Measurements from ENCODE around the gene PCDH17. TPM values are rescaled to one million over a fixed set of nuclear protein-coding genes. Genes with fewer than 3 reads are reported as not detected.

PCDH17 gene
- not detected in 2 replicates for total RNA-seq

DNA sequence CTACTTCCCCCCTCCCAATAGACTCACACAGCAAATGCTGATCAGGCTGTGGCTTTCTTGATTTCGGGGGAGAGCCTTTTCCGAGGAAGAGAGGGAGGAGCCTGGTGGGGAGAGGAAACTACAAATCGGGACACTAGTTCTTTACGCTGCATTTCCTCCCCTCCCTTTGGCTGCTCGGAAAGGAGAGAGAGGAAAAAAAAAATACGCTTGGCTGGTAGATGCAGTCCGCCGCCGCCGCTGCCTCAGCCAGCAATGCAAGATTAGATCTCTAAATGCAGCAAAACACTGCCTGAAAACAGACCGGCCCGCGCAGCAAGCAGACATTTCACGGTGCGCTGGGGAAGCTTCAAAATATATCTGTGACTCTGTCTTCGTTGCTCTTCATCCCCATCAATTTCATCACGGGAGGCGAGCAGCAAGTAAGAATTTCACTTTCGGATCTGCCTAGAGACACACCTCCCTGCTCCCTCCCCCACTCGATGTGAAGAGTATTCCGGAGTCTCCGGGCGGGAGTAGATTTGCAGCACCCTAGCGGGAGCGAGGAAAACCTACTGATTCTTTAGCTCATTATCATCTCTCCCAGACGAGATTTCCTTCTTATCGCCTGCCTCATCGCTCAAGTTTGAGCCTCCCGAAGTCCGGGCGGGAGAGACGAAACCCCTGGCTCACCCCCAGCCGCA lies at the start of gene PCDH17:
Gene PCDH17, plus strand, starts transcription at position 149 of the 680 bp plus-strand sequence. CDS start 803 bp downstream, outside the sequence.
- Mint-ChIP-seq H3K27ac (peak within 1 kb of the TSS; percentile 70), H3K36me3 (ENCODE audit: low read depth) (peaks cover 6% of the 10 kb centered on the region), H3K9me3 (peaks cover 23% of the 10 kb centered on the region), H3K4me1 (peaks cover 16% of the 10 kb centered on the region), H3K4me3 (peak within 1 kb of the TSS; percentile 77), H3K27me3 (peaks cover 61% of the 10 kb centered on the region)
- peak; percentile 64 for DNase-seq
- intact Hi-C loops (cut with micrococcal nuclease) = no loop called here

DNA sequence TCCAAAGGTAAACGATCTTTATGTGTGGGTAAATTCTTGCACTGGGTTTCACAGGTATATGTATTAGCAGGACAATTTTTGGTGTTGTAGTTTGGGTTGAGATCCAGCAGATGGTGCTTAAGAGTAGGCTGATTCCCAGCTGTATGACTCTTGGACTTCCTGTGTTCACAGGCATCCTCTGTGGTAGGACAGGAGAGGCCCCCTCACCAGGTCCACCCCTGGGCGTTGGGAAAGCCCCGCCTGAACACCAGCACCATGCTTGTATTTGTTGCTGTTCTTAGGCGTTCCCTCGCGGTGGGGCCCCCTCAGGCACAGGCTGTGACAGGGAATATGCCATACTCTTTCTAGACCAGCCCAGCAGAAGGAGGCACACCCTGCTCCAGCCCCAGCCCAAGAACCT lies 49.5 kb upstream of the PCDH17 start:
- peaks cover 7% of the 10 kb centered on the region for H3K9me3 Mint-ChIP-seq
- no peaks in the 10 kb centered on the region for H3K4me1 Mint-ChIP-seq
- no peaks in the 10 kb centered on the region for H3K36me3 Mint-ChIP-seq (ENCODE audit: low read depth)
- no peak for DNase-seq
- H3K4me3 Mint-ChIP-seq = no peak overlapping the region
- intact Hi-C loops (cut with micrococcal nuclease) = no loop called here
- no peaks in the 10 kb centered on the region for H3K27me3 Mint-ChIP-seq
- no peak overlapping the region for H3K27ac Mint-ChIP-seq

GRCh38 chr13:57583529-57583928 lies 48.0 kb upstream of the PCDH17 start:
- no peaks in the 10 kb centered on the region for H3K4me1 Mint-ChIP-seq
- H3K36me3 Mint-ChIP-seq (ENCODE audit: low read depth) = no peaks in the 10 kb centered on the region
- no peak for DNase-seq
- no peak overlapping the region for H3K4me3 Mint-ChIP-seq
- H3K27me3 Mint-ChIP-seq = no peaks in the 10 kb centered on the region
- intact Hi-C loops (cut with micrococcal nuclease) = no loop called here
- peaks cover 4% of the 10 kb centered on the region for H3K9me3 Mint-ChIP-seq
- no peak overlapping the region for H3K27ac Mint-ChIP-seq

- Mint-ChIP-seq H3K4me3 (no peak overlapping the region), H3K9me3 (peaks cover 4% of the 10 kb centered on the region), H3K36me3 (ENCODE audit: low read depth) (no peaks in the 10 kb centered on the region), H3K27ac (no peak overlapping the region), H3K27me3 (no peaks in the 10 kb centered on the region), H3K4me1 (no peaks in the 10 kb centered on the region)
- intact Hi-C loops (cut with micrococcal nuclease) = no loop called here
- no peak for DNase-seq
Measured at GRCh38 chr13:57588639-57589038, 42.9 kb upstream of the PCDH17 start.

DNA sequence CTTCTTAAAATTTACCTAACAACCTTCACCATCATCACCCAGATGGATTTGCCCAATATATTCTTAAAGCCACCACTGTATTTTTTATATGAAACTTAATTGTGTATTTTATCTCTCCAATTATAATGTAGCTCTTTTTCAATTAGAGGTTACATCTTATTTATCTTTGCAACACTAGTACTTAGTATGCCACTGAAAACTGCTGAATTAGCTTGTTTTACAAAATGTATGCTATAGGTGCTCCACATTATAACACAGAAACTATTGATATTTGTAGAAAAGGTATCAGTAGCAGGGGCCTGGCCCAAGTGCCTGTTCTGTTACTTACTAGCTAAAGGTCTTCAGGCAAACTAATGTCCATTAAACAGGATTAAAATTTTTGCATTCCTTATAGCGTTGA lies 35.8 kb upstream of the PCDH17 start:
- Mint-ChIP-seq H3K9me3 (no peaks in the 10 kb centered on the region), H3K27me3 (no peaks in the 10 kb centered on the region), H3K4me1 (no peaks in the 10 kb centered on the region), H3K27ac (no peak overlapping the region), H3K4me3 (no peak overlapping the region), H3K36me3 (ENCODE audit: low read depth) (no peaks in the 10 kb centered on the region)
- intact Hi-C loops (cut with micrococcal nuclease) = no loop called here
- no peak for DNase-seq

GRCh38 chr13:57601536-57601935 lies 30.0 kb upstream of the PCDH17 start:
- intact Hi-C loops (cut with micrococcal nuclease) = no loop called here
- H3K36me3 Mint-ChIP-seq (ENCODE audit: low read depth) = no peaks in the 10 kb centered on the region

GRCh38 chr13:57604442-57604841 lies 27.1 kb upstream of the PCDH17 start:
- no peaks in the 10 kb centered on the region for H3K36me3 Mint-ChIP-seq (ENCODE audit: low read depth)

More at GRCh38 chr13:57601536-57601935, 30.0 kb upstream of the PCDH17 start:
- no peak for DNase-seq
- H3K27ac Mint-ChIP-seq = no peak overlapping the region
- no peaks in the 10 kb centered on the region for H3K27me3 Mint-ChIP-seq
- no peaks in the 10 kb centered on the region for H3K9me3 Mint-ChIP-seq
- H3K4me1 Mint-ChIP-seq = no peaks in the 10 kb centered on the region
- H3K4me3 Mint-ChIP-seq = no peak overlapping the region

DNA sequence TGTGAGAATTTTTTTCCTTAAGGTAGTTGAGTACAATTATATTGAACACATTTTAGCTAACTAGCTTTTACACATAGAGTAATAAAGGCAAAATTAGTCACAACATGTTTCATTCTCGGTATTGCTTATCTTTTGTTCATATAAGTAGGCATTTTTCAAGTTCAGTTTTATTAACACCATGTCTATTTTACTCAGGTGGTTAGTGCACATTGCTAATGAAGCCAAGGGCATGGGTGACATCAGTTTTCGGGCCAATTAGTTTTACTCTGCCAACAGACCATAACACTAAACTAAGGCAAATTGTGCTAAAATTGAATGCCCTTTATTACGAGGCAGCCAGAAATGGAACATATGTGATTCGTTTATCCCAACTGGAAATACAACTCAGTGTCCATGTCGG lies 19.6 kb upstream of the PCDH17 start:
- no peaks in the 10 kb centered on the region for H3K36me3 Mint-ChIP-seq (ENCODE audit: low read depth)
- H3K27ac Mint-ChIP-seq = no peak overlapping the region
- DNase-seq = no peak
- H3K9me3 Mint-ChIP-seq = no peaks in the 10 kb centered on the region
- intact Hi-C loops (cut with micrococcal nuclease) = no loop called here
- H3K4me3 Mint-ChIP-seq = no peak overlapping the region
- no peaks in the 10 kb centered on the region for H3K4me1 Mint-ChIP-seq
- no peaks in the 10 kb centered on the region for H3K27me3 Mint-ChIP-seq

More at GRCh38 chr13:57604442-57604841, 27.1 kb upstream of the PCDH17 start:
- DNase-seq = no peak
- Mint-ChIP-seq H3K9me3 (no peaks in the 10 kb centered on the region), H3K27me3 (no peaks in the 10 kb centered on the region), H3K4me3 (no peak overlapping the region), H3K27ac (no peak overlapping the region), H3K4me1 (no peaks in the 10 kb centered on the region)
- intact Hi-C loops (cut with micrococcal nuclease) = no loop called here

DNA sequence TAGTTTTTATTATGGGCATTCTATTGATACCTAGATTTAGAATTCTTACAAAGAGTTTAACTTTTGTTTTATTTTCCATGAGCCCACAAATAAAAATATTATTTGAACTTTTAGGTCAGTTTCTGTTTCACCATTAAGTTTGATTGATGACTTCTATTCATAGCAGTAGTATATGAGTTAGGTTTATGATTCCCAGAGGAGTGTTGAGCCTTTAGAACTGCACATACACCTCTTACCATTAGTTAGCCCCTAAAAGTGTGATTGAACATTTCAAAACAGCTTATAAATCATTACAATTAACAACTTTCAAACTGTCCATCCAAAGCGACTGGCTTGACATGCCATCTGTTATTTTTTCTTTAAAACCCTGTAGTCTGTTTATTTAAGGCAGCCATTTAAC lies 19.0 kb upstream of the PCDH17 start:
- Mint-ChIP-seq H3K4me1 (no peaks in the 10 kb centered on the region), H3K4me3 (no peak overlapping the region), H3K27me3 (no peaks in the 10 kb centered on the region), H3K9me3 (no peaks in the 10 kb centered on the region), H3K27ac (no peak overlapping the region), H3K36me3 (ENCODE audit: low read depth) (no peaks in the 10 kb centered on the region)
- intact Hi-C loops (cut with micrococcal nuclease) = no loop called here
- no peak for DNase-seq

DNA sequence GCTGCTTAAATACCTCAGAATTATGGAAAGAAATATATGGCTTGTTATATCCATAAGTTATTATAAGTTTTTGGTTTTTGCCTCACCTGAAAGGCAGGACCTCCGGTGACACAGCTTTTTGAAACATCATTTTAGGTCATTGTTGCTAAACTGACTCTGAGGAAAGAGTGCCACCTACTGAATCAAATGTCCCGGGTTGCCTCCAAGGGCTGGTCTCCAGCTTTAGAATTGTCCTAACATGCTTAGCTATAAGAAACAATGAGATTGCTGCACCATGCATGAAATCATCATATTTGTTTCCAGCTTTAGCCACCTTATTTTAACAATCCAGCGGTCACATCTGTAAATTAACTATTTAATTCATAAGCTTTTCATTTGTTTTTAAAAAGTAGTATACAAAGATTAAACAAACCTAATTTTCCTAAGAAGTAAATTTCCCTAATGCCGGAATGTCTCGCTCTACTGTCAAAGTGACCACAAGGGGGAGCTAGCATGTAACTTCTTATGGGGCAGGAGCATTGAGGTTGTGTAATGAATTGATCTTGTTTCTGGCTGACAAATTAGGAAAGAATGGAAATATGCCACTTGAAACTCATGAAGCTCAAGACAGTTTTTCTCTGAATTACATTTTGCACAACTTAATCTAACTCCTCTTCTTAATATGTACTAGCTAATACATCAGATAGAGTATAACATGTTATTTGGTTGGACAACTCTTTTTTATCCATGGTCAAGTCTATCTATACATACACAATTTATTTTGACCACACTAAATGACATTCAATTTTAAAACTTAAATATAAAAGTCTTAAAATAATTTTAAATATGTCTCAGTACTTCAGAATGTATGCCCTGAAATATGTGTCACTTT lies 6.7 kb upstream of the PCDH17 start:
- Mint-ChIP-seq H3K4me3 (no peak overlapping the region), H3K27ac (no peak overlapping the region), H3K9me3 (peaks cover under 1% of the 10 kb centered on the region), H3K36me3 (ENCODE audit: low read depth) (no peaks in the 10 kb centered on the region), H3K4me1 (peaks cover under 1% of the 10 kb centered on the region), H3K27me3 (peaks cover 14% of the 10 kb centered on the region)
- DNase-seq = peak; percentile 69
- intact Hi-C loops (cut with micrococcal nuclease) = loop anchor here (5.0 kb wide), 1 partner anchor 1693 kb away; no protein-coding TSS in a partner anchor

- Mint-ChIP-seq H3K4me3 (no peak overlapping the region), H3K27ac (no peak overlapping the region), H3K27me3 (peaks cover 41% of the 10 kb centered on the region), H3K4me1 (peaks cover 15% of the 10 kb centered on the region), H3K36me3 (ENCODE audit: low read depth) (peaks cover 4% of the 10 kb centered on the region), H3K9me3 (peaks cover 12% of the 10 kb centered on the region)
- intact Hi-C loops (cut with micrococcal nuclease) = loop anchor here (5.0 kb wide), 1 partner anchor 1690 kb away; no protein-coding TSS in a partner anchor
- DNase-seq = no peak
Measured at GRCh38 chr13:57627663-57628062, 3.9 kb upstream of the PCDH17 start.

DNA sequence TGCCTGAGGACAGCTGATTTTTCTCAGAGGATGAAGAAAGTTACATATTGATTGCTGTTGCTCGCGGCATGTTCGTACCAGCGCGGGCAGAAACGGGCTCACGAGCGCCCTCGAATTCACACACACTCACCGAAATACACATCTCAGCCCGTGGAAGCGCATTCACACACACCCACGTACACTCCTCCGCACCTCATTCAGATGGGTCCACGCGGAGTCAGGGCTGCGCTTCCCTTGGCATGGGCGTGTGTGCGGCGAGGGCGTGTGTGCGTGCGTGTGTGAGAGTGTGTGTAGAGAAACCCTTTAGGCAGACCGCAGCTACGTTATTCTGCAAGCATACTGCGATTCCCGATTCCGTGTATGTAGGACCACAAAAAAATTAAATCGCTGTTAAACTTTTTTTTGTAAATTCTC lies 2.1 kb upstream of the PCDH17 start:
- peak overlapping the region; percentile 62 for H3K4me3 Mint-ChIP-seq
- H3K27ac Mint-ChIP-seq = no peak overlapping the region
- DNase-seq = peak; percentile 54
- peaks cover 16% of the 10 kb centered on the region for H3K4me1 Mint-ChIP-seq
- peaks cover 22% of the 10 kb centered on the region for H3K9me3 Mint-ChIP-seq
- peaks cover 6% of the 10 kb centered on the region for H3K36me3 Mint-ChIP-seq (ENCODE audit: low read depth)
- H3K27me3 Mint-ChIP-seq = peaks cover 56% of the 10 kb centered on the region
- intact Hi-C loops (cut with micrococcal nuclease) = loop anchor here (5.0 kb wide), 1 partner anchor 1688 kb away; no protein-coding TSS in a partner anchor

DNA sequence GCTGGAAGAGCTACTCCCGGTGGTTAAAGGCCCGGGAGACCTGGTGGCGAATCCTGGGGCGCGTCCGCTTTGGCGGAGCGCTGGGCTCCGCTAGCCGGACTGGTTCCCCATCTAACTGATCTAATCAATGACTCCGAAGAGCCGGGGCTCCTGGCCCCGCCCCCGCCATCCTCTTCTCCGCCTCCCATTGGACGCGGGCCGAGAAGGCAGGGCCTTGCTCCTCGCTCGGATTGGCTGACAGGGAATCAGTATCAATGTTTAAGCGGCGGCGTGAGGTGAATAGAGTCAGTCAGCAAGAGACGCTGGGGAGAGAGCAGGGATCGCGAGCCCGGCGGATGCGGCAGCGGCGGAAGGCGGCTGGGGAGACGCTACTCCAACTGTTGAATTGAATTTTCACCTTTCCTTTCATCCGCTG lies 1.7 kb upstream of the PCDH17 start:
- intact Hi-C loops (cut with micrococcal nuclease) = loop anchor here (5.0 kb wide), 1 partner anchor 1687 kb away; no protein-coding TSS in a partner anchor
- DNase-seq = peak; percentile 73
- no peak overlapping the region for H3K27ac Mint-ChIP-seq
- H3K27me3 Mint-ChIP-seq = peaks cover 60% of the 10 kb centered on the region
- H3K9me3 Mint-ChIP-seq = peaks cover 23% of the 10 kb centered on the region
- H3K4me1 Mint-ChIP-seq = peaks cover 16% of the 10 kb centered on the region
- peak overlapping the region; percentile 62 for H3K4me3 Mint-ChIP-seq
- peaks cover 6% of the 10 kb centered on the region for H3K36me3 Mint-ChIP-seq (ENCODE audit: low read depth)
